Smooth muscle cell (in vitro differentiated cells): ENCODE measurements around the gene RPS15. TPM values are rescaled to one million over a fixed set of nuclear protein-coding genes. Genes with fewer than 3 reads are reported as not detected.

Experiments
- DNase-seq: peaks from one replicate; lab custom pipeline; 2025; ENCODE audit not compliant: unreplicated experiment; lab: John Stamatoyannopoulos, UW
- H2AFZ ChIP-seq: fragments of 200-600 bp; sonication (generic); 2 replicates; pipeline ENCODE4 v1.6.0; 2016; ENCODE audit warnings: antibody characterized with exemption, low read depth, mild to moderate bottlenecking
- H3F3A ChIP-seq: fragments of 200-600 bp; sonication (generic); 2 replicates; pipeline ENCODE4 v1.6.0; 2017; ENCODE audit warnings: antibody characterized with exemption, low read depth
- H3K27ac ChIP-seq: fragments of 200-600 bp; sonication (generic); 2 replicates; pipeline ENCODE4 v1.5.1; 2016; ENCODE audit warnings: low read depth, mild to moderate bottlenecking
- H3K27me3 ChIP-seq: fragments of 200-600 bp; sonication (generic); 2 replicates; pipeline ENCODE4 v1.6.1; 2016; ENCODE audit warnings: low read depth, mild to moderate bottlenecking
- H3K36me3 ChIP-seq: fragments of 200-600 bp; sonication (generic); 2 replicates; pipeline ENCODE4 v1.5.1; 2016; ENCODE audit warnings: low read depth
- H3K4me1 ChIP-seq: fragments of 200-600 bp; sonication (generic); 2 replicates; pipeline ENCODE4 v1.5.1; 2016; ENCODE audit warnings: low read depth
- H3K4me2 ChIP-seq: fragments of 200-600 bp; sonication (generic); 2 replicates; pipeline ENCODE4 v1.6.0; 2016; ENCODE audit warnings: mild to moderate bottlenecking
- H3K4me3 ChIP-seq: fragments of 200-600 bp; sonication (generic); 2 replicates; pipeline ENCODE4 v1.5.1; 2016; ENCODE audit warnings: mild to moderate bottlenecking
- H3K79me2 ChIP-seq: fragments of 200-600 bp; sonication (generic); 2 replicates; pipeline ENCODE4 v1.6.0; 2016; ENCODE audit warnings: low read depth, mild to moderate bottlenecking
- H3K9ac ChIP-seq: fragments of 200-600 bp; sonication (generic); 2 replicates; pipeline ENCODE4 v1.6.0; 2016; ENCODE audit warnings: low read depth
- H3K9me3 ChIP-seq: fragments of 200-600 bp; sonication (generic); replicated peaks from 2 replicates; pipeline ENCODE4 v1.5.1; 2016; ENCODE audit warnings: low read depth
- H4K20me1 ChIP-seq: fragments of 200-600 bp; sonication (generic); 2 replicates; pipeline ENCODE4 v1.6.0; 2016; ENCODE audit warnings: low read depth
- WGBS: methylation state at CpG from one replicate; pipeline ENCODE4 v1.1.7; 2016; ENCODE audit warnings: low lambda C conversion rate; 5-methylcytosine and 5-hydroxymethylcytosine counted together
- polyA plus RNA-seq: library from polyadenylated mRNA; unstranded; fragments of >200 nt; fragmentation: Nextera tagmentation; extraction: Ambion mirVana; gene quantifications from 2 replicates; pipeline ENCODE4 v1.2.1, GENCODE V29; 2016
- total RNA-seq: library from RNA; depleted of rRNA; stranded (reverse); fragments of >200 nt; gene quantifications from 2 replicates; pipeline ENCODE4 v1.2.3, GENCODE V29; 2014
- TF ChIP-seq, protein P1 (sequence below): fragments of 200-600 bp; sonication (generic); IDR thresholded peaks from 2 replicates; pipeline ENCODE4 v1.5.1; 2017; ENCODE audit warnings: borderline replicate concordance, mild to moderate bottlenecking, antibody characterized with exemption; ENCODE audit not compliant: insufficient read depth, poor library complexity, severe bottlenecking

Gene RPS15
- total and polyA plus RNA-seq, 2 experiments from 2014 or later = 1,180 to 2,744 TPM

DNA sequence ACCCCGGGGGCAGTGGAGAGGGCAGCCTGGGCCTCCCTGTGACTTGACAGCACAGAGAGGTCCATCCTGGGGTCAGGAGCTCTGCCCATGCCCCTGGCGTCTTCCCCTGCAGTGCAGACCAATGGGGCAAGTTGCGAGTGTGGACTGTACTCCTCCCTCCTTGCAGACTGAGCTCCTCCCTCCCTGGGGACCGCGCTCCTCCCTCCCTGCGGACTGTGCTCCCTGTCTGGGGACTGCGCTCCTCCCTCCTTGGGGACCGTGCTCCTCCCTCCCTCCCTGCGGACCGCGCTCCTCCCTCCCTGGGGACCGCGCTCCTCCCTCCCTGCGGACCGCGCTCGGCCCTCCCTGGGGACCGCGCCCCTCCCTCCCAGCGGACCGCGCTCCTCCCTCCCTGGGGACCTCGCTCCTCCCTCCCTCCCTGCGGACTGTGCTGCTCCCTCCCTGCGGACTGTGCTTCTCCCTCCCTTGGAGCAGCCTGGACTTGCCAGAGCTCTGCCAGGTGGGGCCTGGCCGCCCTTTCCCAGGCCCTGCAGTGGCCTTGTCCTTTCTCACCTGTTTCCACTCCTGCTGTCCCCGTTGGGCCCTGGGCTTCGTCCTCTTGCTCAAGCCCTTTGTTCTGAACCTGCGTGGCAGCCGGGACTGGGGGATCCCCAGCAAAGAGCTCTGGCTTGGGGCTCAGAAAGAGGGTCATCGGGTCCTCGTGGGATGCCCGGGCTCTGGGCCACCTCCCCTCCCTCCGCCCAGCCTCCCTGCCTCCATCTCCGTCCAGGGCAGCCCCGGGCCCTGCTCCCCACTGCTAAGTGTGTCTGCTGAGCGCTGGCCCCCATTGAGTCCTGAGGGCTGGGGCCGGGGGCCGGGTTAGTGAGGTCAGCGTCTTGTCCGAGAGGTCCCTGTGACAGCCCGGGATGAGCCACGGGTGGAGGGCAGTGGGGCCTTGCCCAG, 43.7 kb upstream of the RPS15 start:
- Histone ChIP-seq H3K9ac (no peak overlapping the region), H3F3A (no peaks in the 10 kb centered on the region), H3K79me2 (no peaks in the 10 kb centered on the region), H3K4me1 (no peaks in the 10 kb centered on the region), H3K4me3 (no peak overlapping the region), H3K27ac (no peak overlapping the region), H3K4me2 (no peak overlapping the region), H3K27me3 (no peaks in the 10 kb centered on the region), H2AFZ (no peak overlapping the region), H3K9me3 (no peaks in the 10 kb centered on the region), H3K36me3 (no peaks in the 10 kb centered on the region), H4K20me1 (no peaks in the 10 kb centered on the region)
- WGBS = 89% methylated on average over 20 of the region's 43 CpGs
- no peak for DNase-seq
- TF ChIP-seq, protein P1, sequence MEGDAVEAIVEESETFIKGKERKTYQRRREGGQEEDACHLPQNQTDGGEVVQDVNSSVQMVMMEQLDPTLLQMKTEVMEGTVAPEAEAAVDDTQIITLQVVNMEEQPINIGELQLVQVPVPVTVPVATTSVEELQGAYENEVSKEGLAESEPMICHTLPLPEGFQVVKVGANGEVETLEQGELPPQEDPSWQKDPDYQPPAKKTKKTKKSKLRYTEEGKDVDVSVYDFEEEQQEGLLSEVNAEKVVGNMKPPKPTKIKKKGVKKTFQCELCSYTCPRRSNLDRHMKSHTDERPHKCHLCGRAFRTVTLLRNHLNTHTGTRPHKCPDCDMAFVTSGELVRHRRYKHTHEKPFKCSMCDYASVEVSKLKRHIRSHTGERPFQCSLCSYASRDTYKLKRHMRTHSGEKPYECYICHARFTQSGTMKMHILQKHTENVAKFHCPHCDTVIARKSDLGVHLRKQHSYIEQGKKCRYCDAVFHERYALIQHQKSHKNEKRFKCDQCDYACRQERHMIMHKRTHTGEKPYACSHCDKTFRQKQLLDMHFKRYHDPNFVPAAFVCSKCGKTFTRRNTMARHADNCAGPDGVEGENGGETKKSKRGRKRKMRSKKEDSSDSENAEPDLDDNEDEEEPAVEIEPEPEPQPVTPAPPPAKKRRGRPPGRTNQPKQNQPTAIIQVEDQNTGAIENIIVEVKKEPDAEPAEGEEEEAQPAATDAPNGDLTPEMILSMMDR = no peak

- no peaks in the 10 kb centered on the region for H4K20me1 ChIP-seq
- no peak overlapping the region for H3K4me3 ChIP-seq
- TF ChIP-seq, protein P1 = no peak
- no peak overlapping the region for H2AFZ ChIP-seq
- H3K9ac ChIP-seq = no peak overlapping the region
- no peaks in the 10 kb centered on the region for H3K36me3 ChIP-seq
- no peaks in the 10 kb centered on the region for H3K27me3 ChIP-seq
- DNase-seq = no peak
- no peaks in the 10 kb centered on the region for H3F3A ChIP-seq
- H3K4me1 ChIP-seq = no peaks in the 10 kb centered on the region
- no peak overlapping the region for H3K4me2 ChIP-seq
- H3K27ac ChIP-seq = no peak overlapping the region
- WGBS = 94% methylated on average over 43 of the region's 52 CpGs
- no peaks in the 10 kb centered on the region for H3K79me2 ChIP-seq
- H3K9me3 ChIP-seq = no peaks in the 10 kb centered on the region
These were observed 42.8 kb upstream of the RPS15 start for GRCh38 chr19:1395194-1396018.

GRCh38 chr19:1396019-1396767, 42.0 kb upstream of the RPS15 start:
- no peaks in the 10 kb centered on the region for H3K4me1 ChIP-seq
- no peak for DNase-seq
- no peaks in the 10 kb centered on the region for H3K36me3 ChIP-seq
- no peak overlapping the region for H3K9ac ChIP-seq
- WGBS = 87% methylated on average over 20 of the region's 25 CpGs
- no peak overlapping the region for H3K27ac ChIP-seq
- no peaks in the 10 kb centered on the region for H4K20me1 ChIP-seq
- no peaks in the 10 kb centered on the region for H3K27me3 ChIP-seq
- TF ChIP-seq, protein P1 = no peak
- no peak overlapping the region for H2AFZ ChIP-seq
- H3K9me3 ChIP-seq = no peaks in the 10 kb centered on the region
- no peak overlapping the region for H3K4me3 ChIP-seq
- H3K4me2 ChIP-seq = no peak overlapping the region
- no peaks in the 10 kb centered on the region for H3K79me2 ChIP-seq
- H3F3A ChIP-seq = no peaks in the 10 kb centered on the region
